GM12865 (cell line): ENCODE results near the gene ADTRP.

Experiments
- DNase-seq: peaks from one replicate; pipeline ENCODE4 v3.0.0; 2010; ENCODE audit warnings: low read depth
- H3K4me3 ChIP-seq: 2 replicates; pipeline ENCODE4 v1.5.1; 2011; ENCODE audit warnings: mild to moderate bottlenecking, low read depth, low read length, control low read depth
- CTCF ChIP-seq: IDR thresholded peaks from 2 replicates; pipeline ENCODE4 v1.5.1; 2011; ENCODE audit warnings: low read length, control low read depth, low read depth, inconsistent platforms; ENCODE audit not compliant: insufficient read depth; ENCODE audit errors: missing control alignments

ADTRP gene

GRCh38 chr6:11738234-11738633 is 40.4 kb downstream of the ADTRP start:
- no peak for DNase-seq
- no peak for TF ChIP-seq CTCF
- no peak overlapping the region for H3K4me3 ChIP-seq

- no peak for DNase-seq
- no peak for TF ChIP-seq CTCF
- H3K4me3 ChIP-seq: no peak overlapping the region
These were observed 42.0 kb downstream of the ADTRP start for GRCh38 chr6:11736601-11737000.

DNA sequence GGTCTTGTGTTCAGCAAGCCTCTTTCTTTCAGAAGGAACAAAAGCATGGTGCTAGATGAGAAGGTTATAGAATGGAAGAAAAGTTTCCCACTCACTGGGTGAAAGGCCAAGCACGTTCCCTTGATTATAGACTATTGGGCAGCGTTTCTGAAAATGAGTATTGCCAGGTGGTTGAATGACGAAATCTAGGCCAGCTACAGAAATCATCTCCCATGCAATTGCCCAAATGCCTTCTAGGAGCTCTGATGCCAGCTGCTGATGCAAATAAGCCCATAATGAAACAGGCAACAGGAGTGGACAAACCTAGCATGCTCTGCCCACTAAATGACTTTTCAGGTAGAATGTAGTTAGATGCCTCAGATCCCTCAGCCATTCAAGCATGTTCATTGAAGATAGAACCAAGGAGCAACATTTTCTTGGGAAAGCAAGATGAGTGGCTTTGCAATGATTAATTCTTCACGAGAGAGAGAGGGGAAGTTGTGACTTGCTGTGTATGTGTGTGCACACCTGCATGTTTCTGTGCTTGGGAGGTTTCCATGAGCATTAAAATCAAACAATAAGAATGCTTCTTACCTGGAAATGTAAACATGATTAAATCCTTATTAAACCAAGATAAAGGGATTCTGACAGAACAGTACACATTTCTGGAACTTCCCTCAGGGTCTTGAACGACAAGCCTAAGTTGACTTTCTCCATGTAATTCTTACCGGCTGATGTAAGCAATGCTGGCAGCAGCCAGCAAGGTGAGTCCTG is 43.6 kb downstream of the ADTRP start:
- no peak for TF ChIP-seq CTCF
- peak; percentile 71 for DNase-seq
- no peak overlapping the region for H3K4me3 ChIP-seq

- H3K4me3 ChIP-seq: peak overlapping the region; percentile 21
- TF ChIP-seq CTCF: no peak
- peak; percentile 97 for DNase-seq
These were observed 46.5 kb downstream of the ADTRP start for GRCh38 chr6:11732036-11732631.

DNA sequence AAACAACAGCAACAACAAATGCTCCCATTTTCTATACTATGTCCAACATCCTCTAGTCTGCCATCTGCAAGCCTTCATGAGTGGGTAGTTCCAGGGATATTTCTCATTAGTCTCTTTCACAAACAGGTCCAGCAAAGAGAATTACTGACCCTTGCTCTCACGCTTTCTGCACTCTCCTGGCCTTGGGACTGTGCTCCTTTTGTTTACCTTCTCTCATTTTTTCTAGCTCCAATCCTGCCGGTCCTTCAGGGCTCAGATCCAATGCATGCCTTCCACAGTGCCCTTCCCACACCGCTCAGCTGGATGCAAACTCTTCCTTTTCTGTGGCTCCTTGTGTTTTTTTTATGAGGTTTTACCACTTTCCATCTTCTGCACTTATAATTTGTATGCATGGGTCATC is 47.2 kb downstream of the ADTRP start:
- H3K4me3 ChIP-seq: peak overlapping the region; percentile 21
- no peak for TF ChIP-seq CTCF
- no peak for DNase-seq

GRCh38 chr6:11730641-11731040 is 48.0 kb downstream of the ADTRP start:
- H3K4me3 ChIP-seq: no peak overlapping the region
- peak; percentile 88 for DNase-seq
- no peak for TF ChIP-seq CTCF
